HepG2 (cell line): ENCODE results near the gene SUPT20HL1. TPM values are rescaled to one million over a fixed set of nuclear protein-coding genes. Genes with fewer than 3 reads are reported as not detected.
A peak's percentile ranks its signal among the peaks of the same experiment; 100 is the strongest.

ENCODE experiments used
- ATAC-seq: fragments of 200-7000 bp; cut with Tn5 transposase; 3 replicates; pipeline ENCODE4 v1.9.1; 2020; ENCODE audit warnings: mild to moderate bottlenecking, moderate library complexity
- BruUV-seq: library from RNA; stranded (reverse); fragments of 400-500 nt; replicated peaks from 2 replicates; lab custom pipeline; 2021; lab: Mats Ljungman, UMichigan
- CTCF ChIA-PET: fragments of 300-600 bp; formaldehyde crosslinking; extraction: SDS; loops from one replicate; lab custom pipeline; 2021; ENCODE audit warnings: low total read pairs, inconsistent platforms, low intra/inter-chr PET ratio; lab: Yijun Ruan, JAX
- POLR2A ChIA-PET: fragments of 350-600 bp; sonication (Branson Sonifier 250); formaldehyde crosslinking; loops from one replicate; lab custom pipeline; 2020; ENCODE audit warnings: antibody characterized with exemption, inconsistent platforms; lab: Yijun Ruan, JAX
- DNase-seq: peaks from one replicate; pipeline ENCODE4 v3.0.0-alpha.2; 2015; ENCODE audit warnings: low spot score
- FAIRE-seq: peaks from 3 replicates; lab custom pipeline; 2011; peaks lifted over from hg19 to GRCh38; lab: Jason Lieb, UNC
- H2AFZ ChIP-seq: one replicate; pipeline ENCODE4 v1.6.1; 2011; ENCODE audit warnings: low read length, inconsistent platforms
- H3K27ac ChIP-seq: fragments of 300-600 bp; 3 replicates; pipeline ENCODE4 v1.8.0; 2011; ENCODE audit warnings: mixed run types, mild to moderate bottlenecking, mixed read lengths, low read length, inconsistent platforms; ENCODE audit not compliant: insufficient read depth; ENCODE audit errors: extremely low read length
- H3K27me3 ChIP-seq, 2 experiments: fragments of 200-600 bp in 1 of 2; 2 replicates in 1 of 2; 3 replicates in 1 of 2; pipeline versions ENCODE4 v1.6.0 to v1.8.0; 2011; ENCODE audit warnings: low read length in 2 of 2, mild to moderate bottlenecking in 2 of 2, moderate library complexity in 2 of 2, inconsistent platforms in 1 of 2; ENCODE audit not compliant: insufficient read depth in 2 of 2, control insufficient read depth in 1 of 2
- H3K36me3 ChIP-seq, 2 experiments: fragments of 200-600 bp in 1 of 2; replicated peaks in 1 of 2; 2 replicates in 1 of 2; 3 replicates in 1 of 2; pipeline versions ENCODE4 v1.5.1 to v1.8.0; 2011; ENCODE audit warnings: low read length in 2 of 2, inconsistent platforms in 1 of 2; ENCODE audit not compliant: insufficient read depth in 2 of 2, control insufficient read depth in 1 of 2
- H3K4me1 ChIP-seq: 2 replicates; pipeline ENCODE4 v1.5.1; 2012; ENCODE audit warnings: low read length, inconsistent platforms; ENCODE audit not compliant: insufficient read depth
- H3K4me2 ChIP-seq: 2 replicates; pipeline ENCODE4 v1.6.0; 2011; ENCODE audit warnings: low read depth, low read length, inconsistent platforms
- H3K4me3 ChIP-seq, 3 experiments: fragments of 200-600 bp in 1 of 3; sonication (generic), shearing (Covaris generic) in 1 of 3; replicated peaks in 1 of 3; 2 replicates each; pipeline ENCODE4 v1.5.1; 2011 to 2016; ENCODE audit warnings: low read length in 3 of 3, inconsistent platforms in 2 of 3, low read depth in 2 of 3, mild to moderate bottlenecking in 2 of 3, control low read depth in 1 of 3, mixed read lengths in 1 of 3; ENCODE audit not compliant: insufficient read depth in 1 of 3
- H3K79me2 ChIP-seq: one replicate; pipeline ENCODE4 v1.6.1; 2011; ENCODE audit warnings: low read length, inconsistent platforms; ENCODE audit not compliant: insufficient read depth
- H3K9ac ChIP-seq: 2 replicates; pipeline ENCODE4 v1.6.0; 2011; ENCODE audit warnings: mild to moderate bottlenecking, low read depth, low read length, inconsistent platforms; ENCODE audit not compliant: insufficient read depth
- H3K9me3 ChIP-seq: 2 replicates; pipeline ENCODE4 v1.5.1; 2012; ENCODE audit warnings: mild to moderate bottlenecking, low read length
- H4K20me1 ChIP-seq: 2 replicates; pipeline ENCODE4 v1.6.0; 2011; ENCODE audit warnings: inconsistent platforms, mild to moderate bottlenecking, low read length, moderate library complexity; ENCODE audit not compliant: insufficient read depth
- GABPA ChIP-seq, 2 experiments: IDR thresholded peaks; 2 replicates each; pipeline ENCODE4 v1.6.1; 2011 to 2016; ENCODE audit warnings: low read depth in 2 of 2, low read length in 1 of 2, missing biosample characterization in 1 of 2, missing genetic modification characterization in 1 of 2
- PLRG1 ChIP-seq: fragments of 450-650 bp; conservative IDR thresholded peaks from 2 replicates; pipeline ENCODE4 v1.6.1; 2016
- SRF ChIP-seq: IDR thresholded peaks from 2 replicates; pipeline ENCODE4 v1.6.1; 2011; ENCODE audit warnings: mild to moderate bottlenecking, low read depth, low read length, moderate library complexity
- ZBTB1 ChIP-seq: sonication (generic); formaldehyde crosslinking; IDR thresholded peaks from 2 replicates; pipeline ENCODE4 v1.4.0; 2020; ENCODE audit warnings: missing genetic modification reagents, borderline replicate concordance
- ZFP1 ChIP-seq: IDR thresholded peaks from 2 replicates; pipeline ENCODE4 v1.6.1; 2016
- WGBS: methylation state at CpG from one replicate; pipeline ENCODE4 v1.1.6; 2017; ENCODE audit warnings: low lambda C conversion rate; 5-methylcytosine and 5-hydroxymethylcytosine counted together
- in situ Hi-C: cut with HindIII; loops from 2 replicates; pipeline ENCODE4 v1.10.0; 2017; ENCODE audit warnings: low pct_unique_long_range_greater_than_20kb; ENCODE audit not compliant: extremely low pct_ligation_motif_present
- intact Hi-C: fragments of 100-400 bp; cut with micrococcal nuclease; formaldehyde crosslinking; loops from one replicate; pipeline ENCODE4 v1.10.0; 2022; ENCODE audit not compliant: unreplicated experiment
- polyA plus RNA-seq, 8 experiments: library from polyadenylated mRNA; depleted of rRNA in 3 of 8; stranded (reverse) in 7 of 8; unstranded in 1 of 8; fragments of >200 nt; fragmentation: Illumina TruSeq in 4 of 8; extraction: Trizol in 4 of 8; gene quantifications; 2 replicates each; pipeline versions ENCODE4 v1.2.1 to v1.2.3, GENCODE V29; 2011 to 2016; ENCODE audit warnings: low read depth in 4 of 8, missing spikeins in 1 of 8, mixed read lengths in 1 of 8; ENCODE audit not compliant: insufficient read depth in 1 of 8
- total RNA-seq, 5 experiments: library from RNA; depleted of rRNA; stranded (reverse); fragments of >200 nt; fragmentation: Illumina TruSeq; extraction: Trizol; gene quantifications; 2 replicates each; pipeline ENCODE4 v1.2.3, GENCODE V29; 2016; ENCODE audit warnings: low read depth in 1 of 5
- TF ChIP-seq, protein P1 (sequence below): sonication (generic); formaldehyde crosslinking; IDR thresholded peaks from 2 replicates; pipeline ENCODE4 v1.8.0; 2023; ENCODE audit warnings: mild to moderate bottlenecking, missing genetic modification reagents

The SUPT20HL1 gene
- total and polyA plus RNA-seq, 2 of the 13 experiments (the other 11 are each of a cell fraction or from before 2014, with no cell fraction given) = not detected

DNA sequence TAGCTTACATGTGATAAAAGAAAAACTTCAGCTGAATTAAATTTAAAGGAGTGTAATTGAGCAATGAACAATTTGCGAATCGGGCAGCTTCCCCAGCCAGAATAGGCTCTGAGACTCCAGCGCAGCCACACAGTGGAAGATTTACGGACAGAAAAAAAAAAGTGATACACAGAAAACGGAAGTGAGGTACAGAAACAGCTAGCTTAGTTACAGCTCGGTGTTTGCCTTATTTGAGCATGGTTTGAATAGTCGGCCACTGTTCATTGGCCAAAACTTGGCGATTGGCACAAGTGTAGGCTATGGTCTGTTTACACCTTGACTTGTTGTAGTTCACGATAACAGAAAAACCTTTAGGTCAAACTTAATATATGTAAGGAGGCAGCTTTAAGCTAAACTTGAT is 16.7 kb upstream of the SUPT20HL1 start:
- Histone ChIP-seq H3K27me3 (no peaks in the 10 kb centered on the region; a peak in 1 of 5 replicates), H3K79me2 (no peaks in the 10 kb centered on the region), H3K4me3 (no peak overlapping the region), H3K4me1 (no peaks in the 10 kb centered on the region), H3K9me3 (no peaks in the 10 kb centered on the region), H3K27ac (no peak overlapping the region), H3K4me2 (no peak overlapping the region), H2AFZ (no peak overlapping the region), H3K9ac (no peak overlapping the region), H3K36me3 (no peaks in the 10 kb centered on the region), H4K20me1 (no peaks in the 10 kb centered on the region)
- DNase-seq = no peak
- no TSS peak for BruUV-seq
- no peak for ATAC-seq
- in situ Hi-C loops = no loop called here
- CTCF ChIA-PET = no interaction called here
- POLR2A ChIA-PET = no interaction called here
- intact Hi-C loops = no loop called here
- WGBS = 17% methylated on average over 9 of the region's 9 CpGs
- TF ChIP-seq SRF (peak; percentile 60; the same call in 1 of the 2 replicates), GABPA (IDR thresholded peaks at IDR 0.05; ENCODE audit: low read depth, low read length) (no peak), GABPA (CRISPR knock-in tag; IDR thresholded peaks at IDR 0.05; ENCODE audit: low read depth) (0 out of 2 replicates have a peak, but pooled peaks have one; percentile 18)
- TF ChIP-seq, protein P1, sequence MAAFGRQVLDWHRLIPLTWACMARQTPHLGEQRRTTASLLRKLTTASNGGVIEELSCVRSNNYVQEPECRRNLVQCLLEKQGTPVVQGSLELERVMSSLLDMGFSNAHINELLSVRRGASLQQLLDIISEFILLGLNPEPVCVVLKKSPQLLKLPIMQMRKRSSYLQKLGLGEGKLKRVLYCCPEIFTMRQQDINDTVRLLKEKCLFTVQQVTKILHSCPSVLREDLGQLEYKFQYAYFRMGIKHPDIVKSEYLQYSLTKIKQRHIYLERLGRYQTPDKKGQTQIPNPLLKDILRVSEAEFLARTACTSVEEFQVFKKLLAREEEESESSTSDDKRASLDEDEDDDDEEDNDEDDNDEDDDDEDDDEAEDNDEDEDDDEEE = no peak
- no peak for FAIRE-seq

DNA sequence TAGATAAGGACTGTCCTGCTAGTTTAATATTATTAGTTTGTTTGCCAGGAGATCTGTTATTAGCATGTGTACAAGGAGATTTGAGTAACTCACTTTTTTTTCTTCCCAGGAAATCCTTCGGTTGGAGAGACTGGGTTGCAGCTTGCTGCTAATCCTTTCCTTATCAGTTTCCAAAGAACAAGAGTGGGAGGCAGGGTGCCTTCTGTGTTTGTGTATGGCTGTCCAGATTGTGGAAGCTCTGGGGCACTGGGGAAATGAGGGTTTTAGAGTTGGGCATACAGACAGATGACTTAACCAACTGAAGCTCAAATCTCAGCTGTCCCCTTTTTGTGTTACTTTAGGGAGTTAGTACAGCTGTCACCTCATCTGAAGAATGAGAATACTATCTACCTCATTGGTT is 12.6 kb upstream of the SUPT20HL1 start:
- no peaks in the 10 kb centered on the region for H3K36me3 ChIP-seq
- BruUV-seq = no TSS peak
- H3K4me1 ChIP-seq = no peaks in the 10 kb centered on the region
- TF ChIP-seq ZFP1 (CRISPR knock-in tag) (no peak), ZBTB1 (no peak), PLRG1 (no peak)
- H3K9ac ChIP-seq = no peak overlapping the region
- ChIA-PET POLR2A (no interaction called here), CTCF (no interaction called here)
- H3K27me3 ChIP-seq = no peaks in the 10 kb centered on the region; a peak in 1 of 5 replicates
- intact Hi-C loops (no loop called here), in situ Hi-C loops (no loop called here)
- no peak for DNase-seq
- H3K4me3 ChIP-seq = no peak overlapping the region
- H2AFZ ChIP-seq = no peak overlapping the region
- WGBS = 7% methylated on average over 1 of the region's 1 CpG
- no peak overlapping the region for H3K4me2 ChIP-seq
- H3K27ac ChIP-seq = no peak overlapping the region
- no peak for ATAC-seq
- no peaks in the 10 kb centered on the region for H3K9me3 ChIP-seq
- no peaks in the 10 kb centered on the region for H3K79me2 ChIP-seq
- H4K20me1 ChIP-seq = no peaks in the 10 kb centered on the region
- no peak for FAIRE-seq
